PC-9 (cell line): ENCODE measurements around the gene PTPRO. TPM values are rescaled to one million over a fixed set of nuclear protein-coding genes. Genes with fewer than 3 reads are reported as not detected.

Experiments used
- BruUV-seq: library from RNA; stranded (reverse); fragments of 400-500 nt; replicated peaks from 2 replicates; lab custom pipeline; 2021; lab: Mats Ljungman, UMichigan
- CTCF ChIA-PET: fragments of 300-600 bp; sonication (Branson Sonifier 250); formaldehyde crosslinking; loops from one replicate; lab custom pipeline; 2022; ENCODE audit warnings: antibody characterized with exemption; lab: Charles Lee
- POLR2A ChIA-PET: fragments of 300-600 bp; sonication (Branson Sonifier 250); formaldehyde crosslinking; loops from one replicate; lab custom pipeline; 2022; ENCODE audit warnings: antibody characterized with exemption; ENCODE audit not compliant: unreplicated experiment; lab: Charles Lee
- DNase-seq, 2 experiments: peaks; one replicate each; pipeline versions ENCODE4 v3.0.0 to v3.0.0-alpha.2; 2015 to 2022; ENCODE audit warnings: mixed read lengths in 1 of 2
- H2AFZ ChIP-seq: fragments of 200-600 bp; sonication (generic); 2 replicates; pipeline ENCODE4 v1.8.1; 2017; ENCODE audit warnings: antibody characterized with exemption
- H3F3A ChIP-seq: fragments of 200-600 bp; sonication (generic); 2 replicates; pipeline ENCODE4 v1.8.1; 2017; ENCODE audit warnings: antibody characterized with exemption, mild to moderate bottlenecking, low read depth; ENCODE audit not compliant: insufficient read depth
- H3K27ac ChIP-seq: fragments of 200-600 bp; sonication (generic); 2 replicates; pipeline ENCODE4 v1.6.1; 2016; ENCODE audit warnings: mixed run types
- H3K27me3 ChIP-seq: fragments of 200-600 bp; sonication (generic); 2 replicates; pipeline ENCODE4 v1.6.1; 2016; ENCODE audit warnings: low read depth, mixed run types; ENCODE audit not compliant: insufficient read depth
- H3K36me3 ChIP-seq: fragments of 200-600 bp; sonication (generic); 2 replicates; pipeline ENCODE4 v1.6.1; 2016; ENCODE audit warnings: low read depth, mixed run types
- H3K4me1 ChIP-seq: fragments of 200-600 bp; sonication (generic); replicated peaks from 2 replicates; pipeline ENCODE4 v1.6.1; 2016; ENCODE audit warnings: mixed run types; ENCODE audit not compliant: insufficient read depth
- H3K4me2 ChIP-seq: fragments of 200-600 bp; sonication (generic); 2 replicates; pipeline ENCODE4 v1.6.1; 2017; ENCODE audit warnings: mixed run types
- H3K4me3 ChIP-seq: fragments of 200-600 bp; sonication (generic); 2 replicates; pipeline ENCODE4 v1.6.1; 2016; ENCODE audit warnings: mixed run types
- H3K79me2 ChIP-seq: fragments of 200-600 bp; sonication (generic); 2 replicates; pipeline ENCODE4 v1.6.1; 2017; ENCODE audit warnings: low read depth, mixed run types
- H3K9me2 ChIP-seq: fragments of 200-600 bp; sonication (generic); 2 replicates; pipeline ENCODE4 v1.8.1; 2017; ENCODE audit warnings: mild to moderate bottlenecking; ENCODE audit not compliant: insufficient read depth
- H3K9me3 ChIP-seq: fragments of 200-600 bp; sonication (generic); 2 replicates; pipeline ENCODE4 v1.8.1; 2016; ENCODE audit warnings: low read depth; ENCODE audit not compliant: insufficient read depth
- H4K20me1 ChIP-seq: fragments of 200-600 bp; sonication (generic); 2 replicates; pipeline ENCODE4 v1.8.1; 2017; ENCODE audit not compliant: insufficient read depth
- CTCF ChIP-seq: fragments of 200-600 bp; sonication (generic); conservative IDR thresholded peaks from 2 replicates; pipeline ENCODE4 v1.6.1; 2017; ENCODE audit warnings: mixed run types, antibody characterized with exemption, mild to moderate bottlenecking, moderate library complexity
- EZH2 ChIP-seq: fragments of 200-600 bp; sonication (generic); IDR thresholded peaks from 2 replicates; pipeline ENCODE4 v1.8.0; 2017; ENCODE audit warnings: antibody characterized with exemption, low read depth
- intact Hi-C: fragments of 100-400 bp; cut with micrococcal nuclease; formaldehyde crosslinking; loops from one replicate; pipeline ENCODE4 v1.10.0; 2022; ENCODE audit not compliant: unreplicated experiment
- total RNA-seq: library from RNA; stranded (reverse); gene quantifications from 2 replicates; pipeline ENCODE4 v1.2.3, GENCODE V29; 2021

The PTPRO gene
- total RNA-seq, 1 experiment from 2014 or later: not detected

GRCh38 chr12:15323480-15323879 is 1.2 kb downstream of the PTPRO start:
- intact Hi-C loops: no loop called here
- BruUV-seq: no TSS peak
- Histone ChIP-seq H3K4me3 (no peak overlapping the region), H3K36me3 (no peaks in the 10 kb centered on the region), H3K79me2 (no peaks in the 10 kb centered on the region), H3K27me3 (no peaks in the 10 kb centered on the region), H2AFZ (no peak overlapping the region), H4K20me1 (no peaks in the 10 kb centered on the region), H3K4me1 (no peaks in the 10 kb centered on the region), H3K4me2 (no peak overlapping the region), H3K9me3 (no peaks in the 10 kb centered on the region), H3F3A (no peaks in the 10 kb centered on the region; the same call in 1 of the 2 replicates), H3K27ac (no peak overlapping the region), H3K9me2 (no peaks in the 10 kb centered on the region; the same call in 1 of the 2 replicates)
- TF ChIP-seq EZH2 (no peak), CTCF (no peak)
- ChIA-PET POLR2A (no interaction called here), CTCF (interaction anchor here (0.5 kb wide), 1 partner anchor 327 kb away, joined by 8 read pairs; no protein-coding TSS in a partner anchor)
- DNase-seq: no peak

GRCh38 chr12:15329891-15330290 is 7.6 kb downstream of the PTPRO start:
- BruUV-seq: no TSS peak

GRCh38 chr12:15334225-15334624 is 11.9 kb downstream of the PTPRO start:
- H3K4me3 ChIP-seq: no peak overlapping the region
- no peak for TF ChIP-seq EZH2
- TF ChIP-seq CTCF: no peak
- H3K27me3 ChIP-seq: no peaks in the 10 kb centered on the region
- H3K4me1 ChIP-seq: 0 out of 2 replicates have a peak, but pooled peaks cover 10% of the 10 kb centered on the region
- no peak for DNase-seq
- ChIA-PET CTCF (interaction anchor here (0.6 kb wide), 1 partner anchor 176 kb away, joined by 4 read pairs; no protein-coding TSS in a partner anchor), POLR2A (no interaction called here)
- H3F3A ChIP-seq: no peaks in the 10 kb centered on the region
- H3K36me3 ChIP-seq: no peaks in the 10 kb centered on the region
- no peaks in the 10 kb centered on the region for H4K20me1 ChIP-seq
- no TSS peak for BruUV-seq
- intact Hi-C loops: no loop called here
- H3K4me2 ChIP-seq: no peak overlapping the region
- H3K27ac ChIP-seq: no peak overlapping the region
- H3K79me2 ChIP-seq: no peaks in the 10 kb centered on the region
- no peak overlapping the region for H2AFZ ChIP-seq
- no peaks in the 10 kb centered on the region for H3K9me2 ChIP-seq
- no peaks in the 10 kb centered on the region for H3K9me3 ChIP-seq

More at GRCh38 chr12:15329891-15330290, 7.6 kb downstream of the PTPRO start:
- H3K79me2 ChIP-seq: no peaks in the 10 kb centered on the region
- no peaks in the 10 kb centered on the region for H3K27me3 ChIP-seq
- TF ChIP-seq EZH2 (no peak), CTCF (no peak)
- no peak overlapping the region for H3K27ac ChIP-seq
- no peak overlapping the region for H2AFZ ChIP-seq
- no peaks in the 10 kb centered on the region for H3K36me3 ChIP-seq
- H3K4me1 ChIP-seq: no peaks in the 10 kb centered on the region
- CTCF ChIA-PET: no interaction called here
- DNase-seq: no peak
- intact Hi-C loops: no loop called here
- H3F3A ChIP-seq: no peaks in the 10 kb centered on the region
- H3K9me3 ChIP-seq: no peaks in the 10 kb centered on the region
- POLR2A ChIA-PET: interaction anchor here (0.7 kb wide), 1 partner anchor 13 kb away, joined by 3 read pairs; no protein-coding TSS in a partner anchor
- H3K4me2 ChIP-seq: no peak overlapping the region
- no peaks in the 10 kb centered on the region; the same call in 1 of the 2 replicates for H3K9me2 ChIP-seq
- H3K4me3 ChIP-seq: no peak overlapping the region
- H4K20me1 ChIP-seq: no peaks in the 10 kb centered on the region
